Prostate gland (tissue), 2 donors: Measurements from ENCODE around the gene CSK. TPM values are rescaled to one million over a fixed set of nuclear protein-coding genes. Genes with fewer than 3 reads are reported as not detected.

Source experiments
- DNase-seq: peaks from one replicate; pipeline ENCODE4 v3.0.0-alpha.2; 2019; ENCODE audit warnings: low spot score
- H3K27ac ChIP-seq, 2 donors: fragments of 200-600 bp; sonication (generic); 2 replicates each; pipeline ENCODE4 v1.5.1; 2017 to 2019
- H3K27me3 ChIP-seq: fragments of 200-600 bp; sonication (generic); replicated peaks from 2 replicates; pipeline ENCODE4 v1.5.1; 2019; ENCODE audit not compliant: insufficient read depth
- H3K36me3 ChIP-seq, 2 donors: fragments of 200-600 bp; sonication (generic); 1 replicate in 1 of 2; 2 replicates in 1 of 2; pipeline versions ENCODE4 v1.5.1 to v1.8.1; 2017 to 2019
- H3K4me1 ChIP-seq: fragments of 200-600 bp; sonication (generic); replicated peaks from 2 replicates; pipeline ENCODE4 v1.5.1; 2019
- H3K4me3 ChIP-seq, 2 donors: fragments of 200-600 bp; sonication (generic); 2 replicates each; pipeline ENCODE4 v1.5.1; 2017 to 2019
- H3K9me3 ChIP-seq: fragments of 200-600 bp; sonication (generic); 2 replicates; pipeline ENCODE4 v1.5.1; 2017
- CTCF ChIP-seq, 4 experiments: fragments of 200-600 bp in 2 of 4; fragments of 450-650 bp in 2 of 4; sonication (generic) in 2 of 4; IDR thresholded peaks; 1 replicate in 3 of 4; 2 replicates in 1 of 4; pipeline ENCODE4 v1.5.1; 2016 to 2019; ENCODE audit warnings: antibody characterized with exemption in 4 of 4, mild to moderate bottlenecking in 2 of 4, moderate library complexity in 2 of 4
- POLR2A ChIP-seq: fragments of 450-650 bp; IDR thresholded peaks from one replicate; pipeline ENCODE4 v1.6.1; 2016; ENCODE audit warnings: antibody characterized with exemption, mild to moderate bottlenecking
- POLR2AphosphoS5 ChIP-seq: sonication (generic); formaldehyde crosslinking; IDR thresholded peaks from one replicate; pipeline ENCODE4 v1.6.1; 2017; ENCODE audit warnings: antibody characterized with exemption
- WGBS: methylation state at CpG from one replicate; pipeline ENCODE4 v1.1.5; 2018; 5-methylcytosine and 5-hydroxymethylcytosine counted together
- intact Hi-C: fragments of 100-400 bp; cut with DNase I; formaldehyde crosslinking; loops from one replicate; pipeline ENCODE4 v1.14.2; 2022
- total RNA-seq, 2 donors: library from RNA; depleted of rRNA; stranded (reverse); fragments of >200 nt; gene quantifications; one replicate each; pipeline ENCODE4 v1.1.0, GENCODE V29; 2016

Gene CSK
- total RNA-seq, 2 donors from 2014 or later = 45.3 to 57.0 TPM

DNA sequence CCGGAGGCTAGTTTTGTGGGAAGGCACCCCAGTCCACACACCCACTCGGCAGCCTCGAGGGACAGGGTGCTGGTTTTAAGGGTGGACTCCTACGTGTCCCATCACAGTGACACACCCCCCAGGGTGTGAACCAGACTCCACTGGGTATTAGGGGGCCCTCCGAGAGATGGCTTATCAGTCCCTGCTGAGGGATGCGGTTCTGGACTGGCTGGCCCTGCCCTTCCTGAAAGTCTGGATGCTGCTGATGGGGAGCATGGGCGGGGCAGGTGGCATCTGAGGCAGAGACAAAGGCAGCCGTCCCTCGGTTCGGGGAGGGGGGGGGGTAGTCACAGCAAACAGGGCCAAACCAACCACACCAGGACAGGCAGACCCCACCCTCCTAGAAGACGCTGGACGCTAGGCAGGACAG lies 62.0 kb downstream of the CSK start:
- no peak for DNase-seq
- Histone ChIP-seq H3K4me3 (no peak overlapping the region), H3K9me3 (no peaks in the 10 kb centered on the region)

GRCh38 chr15:74844319-74845207 lies 62.7 kb downstream of the CSK start:
- Histone ChIP-seq H3K27me3 (no peaks in the 10 kb centered on the region), H3K4me1 (peaks cover 10% of the 10 kb centered on the region), H3K36me3 (peaks cover 0 to 6% of the 10 kb centered on the region in 2 donors), H3K27ac (no peak overlapping the region), H3K9me3 (no peaks in the 10 kb centered on the region), H3K4me3 (no peak overlapping the region)
- intact Hi-C loops = loop anchor here (5.0 kb wide), 2 partner anchors 62 to 63 kb away; partner anchors contain the start of genes CSK and FAM219B
- WGBS = 69% methylated on average over 12 of the region's 12 CpGs
- no peak for DNase-seq
- no peak for TF ChIP-seq POLR2A
- no peak for TF ChIP-seq POLR2AphosphoS5
- no peak for TF ChIP-seq CTCF (IDR thresholded peaks at IDR 0.05)

More for the DNA sequence above, 62.0 kb downstream of the CSK start:
- H3K4me1 ChIP-seq = peaks cover 10% of the 10 kb centered on the region
- 51% methylated on average over 12 of the region's 12 CpGs for WGBS
- intact Hi-C loops = loop anchor here (5.0 kb wide), 2 partner anchors 62 to 63 kb away; partner anchors contain the start of genes CSK and FAM219B
- no peaks in the 10 kb centered on the region for H3K27me3 ChIP-seq
- TF ChIP-seq POLR2AphosphoS5 (no peak), CTCF (IDR thresholded peaks at IDR 0.05) (no peak), POLR2A (no peak)
- H3K27ac ChIP-seq = peak overlapping the region; percentile 89 to 94
- H3K36me3 ChIP-seq = peaks cover 0 to 6% of the 10 kb centered on the region in 2 donors

DNA sequence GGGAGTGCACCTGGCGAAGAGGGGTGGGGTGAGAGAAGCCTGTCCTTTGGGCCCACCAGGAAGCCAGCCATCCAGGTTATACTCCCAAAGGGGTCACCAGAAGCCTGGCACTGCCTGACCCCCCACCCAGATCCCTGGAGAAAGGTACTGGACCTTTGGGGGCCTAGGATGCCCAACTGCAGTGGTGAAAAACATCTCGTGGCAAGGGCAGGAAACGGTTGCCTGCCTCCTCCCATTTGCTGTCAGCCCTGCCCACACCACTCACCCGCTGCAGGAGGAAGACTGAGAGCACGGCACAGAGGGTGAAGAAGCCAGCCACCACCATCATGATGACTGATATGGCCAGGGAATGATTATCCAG lies 63.3 kb downstream of the CSK start:
- H3K27ac ChIP-seq = no peak overlapping the region
- no peak for DNase-seq
- H3K9me3 ChIP-seq = no peaks in the 10 kb centered on the region
- H3K27me3 ChIP-seq = no peaks in the 10 kb centered on the region
- no peak for TF ChIP-seq CTCF (IDR thresholded peaks at IDR 0.05)
- no peak for TF ChIP-seq POLR2AphosphoS5
- TF ChIP-seq POLR2A = no peak
- H3K4me1 ChIP-seq = peaks cover 10% of the 10 kb centered on the region
- H3K4me3 ChIP-seq = no peak overlapping the region
- intact Hi-C loops = no loop called here
- WGBS = 75% methylated on average over 5 of the region's 5 CpGs
- peaks cover 5 to 6% of the 10 kb centered on the region in 2 donors for H3K36me3 ChIP-seq

DNA sequence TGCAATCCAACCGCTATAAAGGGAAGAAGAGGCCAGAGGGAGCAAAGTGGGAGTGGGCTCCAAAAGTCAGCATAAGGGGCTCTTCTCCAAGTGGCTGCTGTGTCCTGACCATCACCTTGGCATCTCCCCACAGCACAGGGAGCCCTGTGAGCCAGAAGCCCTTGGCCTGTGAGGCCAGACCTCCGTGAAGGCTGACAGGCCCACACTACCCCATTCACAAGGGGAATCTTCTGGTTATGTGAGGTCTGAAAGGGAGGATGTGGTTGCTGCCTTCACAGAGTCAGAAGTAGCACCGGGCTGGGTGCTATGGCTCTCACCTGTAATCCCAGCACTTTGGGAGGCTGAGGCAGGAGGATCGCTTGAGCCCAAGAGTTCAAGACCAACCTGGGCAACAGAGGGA lies 63.7 kb downstream of the CSK start:
- TF ChIP-seq CTCF (IDR thresholded peaks at IDR 0.05) (no peak), POLR2AphosphoS5 (no peak), POLR2A (no peak)
- intact Hi-C loops = no loop called here
- Histone ChIP-seq H3K4me3 (no peak overlapping the region), H3K36me3 (peaks cover 6 to 9% of the 10 kb centered on the region in 2 donors), H3K27me3 (no peaks in the 10 kb centered on the region), H3K4me1 (peaks cover 10% of the 10 kb centered on the region), H3K27ac (no peak overlapping the region), H3K9me3 (no peaks in the 10 kb centered on the region)
- WGBS = 89% methylated on average over 4 of the region's 4 CpGs
- DNase-seq = no peak

- no peak overlapping the region for H3K4me3 ChIP-seq
- WGBS = 98% methylated on average over 3 of the region's 3 CpGs
- no peaks in the 10 kb centered on the region for H3K27me3 ChIP-seq
- no peak for DNase-seq
- intact Hi-C loops = no loop called here
- no peak for TF ChIP-seq CTCF (IDR thresholded peaks at IDR 0.05)
- no peak for TF ChIP-seq POLR2A
- TF ChIP-seq POLR2AphosphoS5 = no peak
- peaks cover 3% of the 10 kb centered on the region for H3K4me1 ChIP-seq
- peaks cover 16 to 19% of the 10 kb centered on the region in 2 donors for H3K36me3 ChIP-seq
- H3K9me3 ChIP-seq = no peaks in the 10 kb centered on the region
- H3K27ac ChIP-seq = no peak overlapping the region
Measured at GRCh38 chr15:74847432-74847831, 65.6 kb downstream of the CSK start.
